Loucy (cell line): ENCODE measurements around the gene RSRP1.
"Not testable (repeated sequence)": the region's sequence is repeated elsewhere in the genome, so short reads cannot be mapped to it uniquely, and the experiment has no call there.

Experiments
- CTCF ChIP-seq: fragments of 200-600 bp; sonication (generic); conservative IDR thresholded peaks from 2 replicates; pipeline ENCODE4 v1.5.1; 2014; ENCODE audit warnings: mild to moderate bottlenecking, antibody characterized with exemption, low read length
- EZH2phosphoT487 ChIP-seq: fragments of 200-600 bp; IDR thresholded peaks from 2 replicates; pipeline ENCODE4 v1.6.1; 2018; ENCODE audit warnings: antibody characterized with exemption, mild to moderate bottlenecking, moderate library complexity, borderline replicate concordance

- not testable (repeated sequence) for TF ChIP-seq CTCF, EZH2phosphoT487
These were observed 32.4 kb upstream of the RSRP1 start for GRCh38 chr1:25279693-25280111.
